H9 (cell line): Measurements from ENCODE around the gene FADS3. TPM values are rescaled to one million over a fixed set of nuclear protein-coding genes. Genes with fewer than 3 reads are reported as not detected.

Experiments used
- DNase-seq: peaks from one replicate; pipeline ENCODE4 v3.0.0-alpha.2; 2017
- H2AFZ ChIP-seq: one replicate; pipeline ENCODE4 v1.6.1; 2013; ENCODE audit warnings: mild to moderate bottlenecking, low read length, control low read depth, moderate library complexity
- H2AK5ac ChIP-seq: 2 replicates; pipeline ENCODE4 v1.6.1; 2013; ENCODE audit warnings: low read length, control low read depth, mixed read lengths; ENCODE audit not compliant: insufficient read length
- H2BK120ac ChIP-seq: one replicate; pipeline ENCODE4 v1.6.1; 2013; ENCODE audit warnings: low read depth, mild to moderate bottlenecking, low read length, control low read depth, inconsistent platforms; ENCODE audit not compliant: poor library complexity, severe bottlenecking
- H2BK12ac ChIP-seq: 2 replicates; pipeline ENCODE4 v1.6.1; 2013; ENCODE audit warnings: low read length, control low read depth, mixed read lengths, low read depth; ENCODE audit not compliant: insufficient read length
- H2BK15ac ChIP-seq: 2 replicates; pipeline ENCODE4 v1.6.1; 2013; ENCODE audit warnings: low read depth, low read length, control low read depth
- H2BK20ac ChIP-seq: one replicate; pipeline ENCODE4 v1.6.1; 2013; ENCODE audit warnings: low read depth, mild to moderate bottlenecking, low read length, control low read depth, inconsistent platforms; ENCODE audit not compliant: poor library complexity, severe bottlenecking
- H2BK5ac ChIP-seq: 2 replicates; pipeline ENCODE4 v1.6.1; 2013; ENCODE audit warnings: low read length, control low read depth, mixed read lengths; ENCODE audit not compliant: insufficient read length
- H3K14ac ChIP-seq: 2 replicates; pipeline ENCODE4 v1.6.1; 2013; ENCODE audit warnings: low read length, control low read depth; ENCODE audit not compliant: insufficient read depth
- H3K18ac ChIP-seq: 2 replicates; pipeline ENCODE4 v1.6.1; 2013; ENCODE audit warnings: low read depth, mild to moderate bottlenecking, mixed read lengths, low read length, control low read depth; ENCODE audit not compliant: insufficient read length
- H3K23ac ChIP-seq: 2 replicates; pipeline ENCODE4 v1.6.1; 2013; ENCODE audit warnings: low read length, control low read depth, mixed read lengths, low read depth; ENCODE audit not compliant: insufficient read length
- H3K23me2 ChIP-seq: 2 replicates; pipeline ENCODE4 v1.6.1; 2013; ENCODE audit warnings: low read depth, mild to moderate bottlenecking, mixed read lengths, low read length, control low read depth; ENCODE audit not compliant: insufficient read length, poor library complexity, severe bottlenecking
- H3K27ac ChIP-seq: 2 replicates; pipeline ENCODE4 v1.5.1; 2013; ENCODE audit warnings: low read length, control low read depth, mixed read lengths, low read depth; ENCODE audit not compliant: insufficient read length
- H3K27me3 ChIP-seq: 2 replicates; pipeline ENCODE4 v1.6.1; 2013; ENCODE audit warnings: low read length, control low read depth, inconsistent platforms; ENCODE audit not compliant: insufficient read depth
- H3K4ac ChIP-seq: 2 replicates; pipeline ENCODE4 v1.6.1; 2013; ENCODE audit warnings: low read depth, mild to moderate bottlenecking, control low read depth, inconsistent platforms, low read length, moderate library complexity
- H3K4me1 ChIP-seq: 2 replicates; pipeline ENCODE4 v1.6.1; 2013; ENCODE audit warnings: low read length, control low read depth, inconsistent platforms; ENCODE audit not compliant: insufficient read depth
- H3K4me2 ChIP-seq: 2 replicates; pipeline ENCODE4 v1.6.1; 2013; ENCODE audit warnings: low read length, control low read depth, mixed read lengths; ENCODE audit not compliant: insufficient read length, insufficient read depth
- H3K56ac ChIP-seq: 2 replicates; pipeline ENCODE4 v1.6.1; 2013; ENCODE audit warnings: low read depth, mild to moderate bottlenecking, mixed read lengths, low read length, control low read depth; ENCODE audit not compliant: insufficient read length
- H3K79me1 ChIP-seq: 2 replicates; pipeline ENCODE4 v1.6.1; 2013; ENCODE audit warnings: low read depth, mild to moderate bottlenecking, moderate library complexity, low read length, control low read depth, inconsistent platforms; ENCODE audit not compliant: insufficient read depth, poor library complexity, severe bottlenecking
- H3K79me2 ChIP-seq: 2 replicates; pipeline ENCODE4 v1.6.1; 2013; ENCODE audit warnings: low read length, control low read depth, inconsistent platforms; ENCODE audit not compliant: insufficient read depth
- H3K9ac ChIP-seq: 2 replicates; pipeline ENCODE4 v1.6.1; 2013; ENCODE audit warnings: low read length, control low read depth, mixed read lengths; ENCODE audit not compliant: insufficient read length; ENCODE audit errors: extremely low read depth
- H3K9me3 ChIP-seq: one replicate; pipeline ENCODE4 v1.6.1; 2013; ENCODE audit warnings: low read depth, low read length, inconsistent platforms; ENCODE audit not compliant: control insufficient read depth
- H3T11ph ChIP-seq: one replicate; pipeline ENCODE4 v1.6.1; 2013; ENCODE audit warnings: mild to moderate bottlenecking, low read length, control low read depth, inconsistent platforms
- H4K20me1 ChIP-seq: one replicate; pipeline ENCODE4 v1.6.1; 2013; ENCODE audit not compliant: control insufficient read depth, insufficient read length, insufficient read depth
- H4K5ac ChIP-seq: 2 replicates; pipeline ENCODE4 v1.6.1; 2013; ENCODE audit warnings: low read depth, mild to moderate bottlenecking, mixed read lengths, low read length, control low read depth; ENCODE audit not compliant: insufficient read length
- H4K8ac ChIP-seq: replicated peaks from 2 replicates; pipeline ENCODE4 v1.6.1; 2013; ENCODE audit warnings: low read length, control low read depth, mixed read lengths, low read depth; ENCODE audit not compliant: insufficient read length
- H4K91ac ChIP-seq: 2 replicates; pipeline ENCODE4 v1.6.1; 2013; ENCODE audit warnings: low read depth, mild to moderate bottlenecking, moderate library complexity, mixed read lengths, low read length, control low read depth; ENCODE audit not compliant: insufficient read length
- H3K27ac Mint-ChIP-seq, 3 experiments: 2 replicates in 2 of 3; 3 replicates in 1 of 3; pipeline ENCODE4 v1.8.0; 2020 to 2021; ENCODE audit warnings: mixed read lengths in 3 of 3, mild to moderate bottlenecking in 1 of 3, moderate library complexity in 1 of 3
- H3K27me3 Mint-ChIP-seq: 2 replicates; pipeline ENCODE4 v1.8.0; 2021; ENCODE audit warnings: low read depth, mild to moderate bottlenecking, moderate library complexity, mixed read lengths
- H3K36me3 Mint-ChIP-seq, 3 experiments: 2 replicates in 2 of 3; 3 replicates in 1 of 3; pipeline ENCODE4 v1.8.0; 2020 to 2021; ENCODE audit warnings: low read depth in 3 of 3, mixed read lengths in 3 of 3; ENCODE audit not compliant: insufficient read depth in 1 of 3
- H3K4me1 Mint-ChIP-seq, 2 experiments: 2 replicates each; pipeline ENCODE4 v1.8.0; 2020; ENCODE audit warnings: mixed read lengths in 2 of 2
- H3K4me3 Mint-ChIP-seq, 2 experiments: 2 replicates in 1 of 2; 3 replicates in 1 of 2; pipeline ENCODE4 v1.8.0; 2020 to 2021; ENCODE audit warnings: mild to moderate bottlenecking in 2 of 2, mixed read lengths in 2 of 2, moderate library complexity in 1 of 2
- H3K9me3 Mint-ChIP-seq, 2 experiments: 2 replicates in 1 of 2; 3 replicates in 1 of 2; pipeline ENCODE4 v1.8.0; 2020; ENCODE audit warnings: mild to moderate bottlenecking in 2 of 2, mixed read lengths in 2 of 2, moderate library complexity in 1 of 2
- CTCF ChIP-seq: fragments of 200-600 bp; sonication (generic); conservative IDR thresholded peaks from 3 replicates; pipeline ENCODE4 v1.8.0; 2021; ENCODE audit warnings: antibody characterized with exemption, mild to moderate bottlenecking
- WGBS: extraction: QIAGEN DNeasy Blood & Tissue Kit; methylation state at CpG from one replicate; pipeline ENCODE4 v1.1.7; 2013; ENCODE audit warnings: missing lambda C conversion rate, low lambda C conversion rate, mixed read lengths; ENCODE audit not compliant: insufficient read length; ENCODE audit errors: extremely low coverage; 5-methylcytosine and 5-hydroxymethylcytosine counted together
- total RNA-seq: library from RNA; stranded (reverse); gene quantifications from 2 replicates; pipeline ENCODE4 v1.2.1, GENCODE V29; 2021

The FADS3 gene
- total RNA-seq, 1 experiment from 2014 or later: 34.9 TPM

- Mint-ChIP-seq H3K27me3 (peaks cover 2% of the 10 kb centered on the region), H3K9me3 (no peaks in the 10 kb centered on the region), H3K4me3 (no peak overlapping the region), H3K27ac (no peak overlapping the region), H3K36me3 (no peaks in the 10 kb centered on the region), H3K4me1 (peaks cover 0 to 22% of the 10 kb centered on the region in 2 experiments; a peak in 3 of 4 replicates)
- no peak overlapping the region for H2BK15ac ChIP-seq
- no peak overlapping the region for H3K14ac ChIP-seq
- H3K27ac ChIP-seq: no peak overlapping the region
- no peaks in the 10 kb centered on the region for H3K4me1 ChIP-seq
- no peak overlapping the region for H2BK20ac ChIP-seq
- H3K9me3 ChIP-seq: no peaks in the 10 kb centered on the region
- no peak overlapping the region for H2AFZ ChIP-seq
- H3K56ac ChIP-seq: no peak overlapping the region
- peaks cover 4% of the 10 kb centered on the region for H3K23me2 ChIP-seq
- no peak overlapping the region for H2BK5ac ChIP-seq
- no peak overlapping the region for H3T11ph ChIP-seq
- H4K91ac ChIP-seq: no peak overlapping the region
- H2BK12ac ChIP-seq: no peak overlapping the region
- TF ChIP-seq CTCF: no peak
- H3K79me2 ChIP-seq: no peaks in the 10 kb centered on the region
- no peaks in the 10 kb centered on the region for H3K27me3 ChIP-seq
- no peak overlapping the region for H2BK120ac ChIP-seq
- H3K18ac ChIP-seq: no peak overlapping the region
- WGBS: no CpG with 5 or more reads among the region's 4 CpGs
- no peak overlapping the region for H3K4me2 ChIP-seq
- no peaks in the 10 kb centered on the region for H4K20me1 ChIP-seq
- H3K23ac ChIP-seq: no peak overlapping the region
- no peak overlapping the region for H4K8ac ChIP-seq
- H3K9ac ChIP-seq: no peak overlapping the region
- H2AK5ac ChIP-seq: no peak overlapping the region
- DNase-seq: no peak
- H3K79me1 ChIP-seq: no peaks in the 10 kb centered on the region
- no peak overlapping the region for H3K4ac ChIP-seq
- H4K5ac ChIP-seq: no peak overlapping the region
Measured at GRCh38 chr11:61895718-61896059, 4.3 kb upstream of the FADS3 start.
